ENCODE measurements around the gene MMP17.
A peak's percentile ranks its signal among the peaks of the same experiment; 100 is the strongest.

Gene MMP17

GRCh38 chr12:131830914-131831571 lies 2.9 kb downstream of the MMP17 start:
- no peak for DNase-seq (ENCODE audit: low spot score)

GRCh38 chr12:131831635-131832041 lies 3.4 kb downstream of the MMP17 start:
- DNase-seq (ENCODE audit: low spot score): peak; percentile 67

DNA sequence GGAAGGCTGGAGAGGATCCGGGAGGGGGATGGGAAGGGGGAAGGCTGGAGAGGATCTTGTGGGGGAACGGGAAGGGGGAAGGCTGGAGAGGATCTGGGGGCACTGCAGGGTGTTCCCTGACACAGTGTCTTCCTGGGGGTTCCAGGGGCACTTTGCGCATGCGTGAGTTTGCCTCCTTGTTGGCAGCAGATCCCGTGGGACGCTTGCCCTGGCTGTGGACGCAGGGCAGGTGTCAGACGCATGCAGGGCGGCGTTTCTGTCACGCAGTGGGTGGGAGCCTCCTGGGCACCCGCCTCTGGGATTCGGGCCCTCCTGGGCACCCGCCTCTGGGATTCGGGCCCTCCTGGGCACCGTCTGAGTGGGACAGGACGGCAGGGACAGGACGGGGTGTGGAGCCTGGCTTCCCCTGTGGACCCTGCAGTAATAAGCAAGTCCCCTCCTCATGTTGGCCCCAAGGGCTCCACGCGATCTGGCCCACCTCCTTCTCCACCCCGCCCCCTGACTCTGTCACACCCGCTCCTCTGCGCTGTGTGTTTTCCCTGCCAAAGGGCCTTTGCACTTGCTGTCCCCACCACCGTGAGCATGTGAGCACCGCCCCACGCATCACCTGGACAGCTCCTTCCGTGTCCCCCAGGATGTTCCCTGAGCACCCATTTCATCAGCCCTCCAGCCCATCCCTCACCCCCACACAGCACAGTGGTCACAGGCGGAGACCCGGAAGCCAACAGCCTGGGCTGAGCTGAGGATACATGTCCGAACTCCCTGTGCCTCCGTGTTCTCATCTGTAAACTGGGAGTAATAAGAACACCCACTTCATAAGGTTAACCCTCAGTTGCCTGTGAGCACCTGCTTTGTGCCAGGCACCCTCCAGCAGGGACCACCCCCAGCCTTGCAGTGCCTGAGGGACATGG lies 4.4 kb downstream of the MMP17 start:
- peak; percentile 59 for DNase-seq (ENCODE audit: low spot score)

DNA sequence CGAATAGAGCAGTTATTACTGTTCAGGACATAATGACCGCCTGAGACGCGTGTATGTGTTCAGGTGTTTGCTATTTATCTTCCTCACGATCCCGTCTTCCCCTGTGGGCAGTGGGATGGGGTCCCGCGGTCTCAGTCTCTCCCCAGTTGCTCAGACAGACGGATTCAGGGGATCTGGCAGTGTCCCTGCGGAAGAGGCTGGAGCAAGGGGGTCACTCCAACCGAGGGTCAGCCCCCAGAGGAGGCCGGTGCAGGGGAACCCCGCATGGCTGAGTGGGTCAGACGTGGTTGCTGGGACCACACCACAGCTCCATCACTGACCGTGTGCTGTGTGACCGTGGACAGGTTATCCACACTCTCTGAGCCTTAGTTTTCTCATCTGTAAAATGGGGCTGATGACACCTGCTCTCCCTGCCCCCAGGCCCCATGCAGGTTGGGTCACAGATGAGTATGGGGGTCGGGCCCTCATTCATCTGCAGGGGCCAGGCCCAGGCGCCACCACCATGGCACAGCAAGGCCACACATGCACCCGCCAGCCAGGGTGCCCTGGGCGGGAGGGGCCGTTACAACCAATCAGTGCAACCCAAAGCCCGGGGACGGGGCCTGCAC lies 5.2 kb downstream of the MMP17 start:
- no peak for DNase-seq (ENCODE audit: low spot score)

- DNase-seq (ENCODE audit: low spot score): peak; percentile 71
Observed at GRCh38 chr12:131833896-131834641, 5.9 kb downstream of the MMP17 start.

GRCh38 chr12:131834798-131835615 lies 6.8 kb downstream of the MMP17 start:
- DNase-seq (ENCODE audit: low spot score): no peak

GRCh38 chr12:131835616-131836171 lies 7.5 kb downstream of the MMP17 start:
- DNase-seq (ENCODE audit: low spot score): no peak

DNA sequence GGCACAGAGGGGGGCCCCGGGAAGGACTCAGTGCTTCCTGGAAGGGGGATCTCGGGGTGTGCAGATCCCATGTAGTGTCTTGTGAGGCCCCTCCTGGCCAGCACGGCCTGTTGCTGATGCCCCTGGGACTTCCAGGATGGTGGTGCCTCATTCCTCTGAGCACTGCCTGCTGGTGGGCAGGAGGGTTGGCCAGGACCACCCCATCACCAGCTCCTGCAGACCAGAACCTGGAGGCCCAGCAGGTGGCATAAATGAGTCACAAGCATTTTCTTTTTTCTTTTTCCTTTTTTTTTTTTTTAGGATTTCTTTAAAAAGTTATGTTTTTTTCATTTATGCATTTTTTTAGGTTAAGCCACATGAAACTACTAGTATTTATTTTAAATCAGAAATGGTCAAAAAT lies 8.0 kb downstream of the MMP17 start:
- no peak for DNase-seq (ENCODE audit: low spot score)

GRCh38 chr12:131836714-131837397 lies 8.7 kb downstream of the MMP17 start:
- no peak for DNase-seq (ENCODE audit: low spot score)

DNA sequence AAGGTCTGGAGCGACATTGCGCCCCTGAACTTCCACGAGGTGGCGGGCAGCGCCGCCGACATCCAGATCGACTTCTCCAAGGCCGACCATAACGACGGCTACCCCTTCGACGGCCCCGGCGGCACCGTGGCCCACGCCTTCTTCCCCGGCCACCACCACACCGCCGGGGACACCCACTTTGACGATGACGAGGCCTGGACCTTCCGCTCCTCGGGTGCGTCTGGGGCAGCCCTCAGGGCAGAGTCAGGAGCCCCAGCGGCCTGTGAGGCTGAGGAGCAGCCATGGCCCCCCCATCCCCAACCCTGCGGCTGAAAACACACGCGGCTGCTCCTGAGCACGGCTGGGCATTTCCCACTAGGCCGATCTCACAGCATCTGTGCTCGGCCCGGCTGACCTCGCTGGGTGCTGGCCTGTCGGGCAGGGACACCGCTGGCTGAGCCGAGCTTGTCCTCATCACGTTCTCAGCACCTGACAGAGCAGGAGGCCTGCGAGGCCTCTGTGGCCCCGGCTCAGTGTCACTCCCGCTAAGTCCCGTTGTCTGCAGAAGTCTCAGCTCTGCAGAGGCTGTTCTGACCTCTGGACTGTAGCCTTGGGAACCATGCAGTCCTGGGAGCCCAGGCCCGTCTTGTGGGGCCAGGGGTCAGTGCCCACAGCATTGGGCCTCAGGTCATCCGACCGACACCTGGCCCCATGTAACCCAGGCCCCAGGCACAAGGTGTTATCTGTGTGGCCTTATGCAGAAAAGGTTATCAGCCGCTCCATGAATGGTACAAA lies 12.6 kb downstream of the MMP17 start:
- DNase-seq (ENCODE audit: low spot score): no peak

- no peak for DNase-seq (ENCODE audit: low spot score)
Observed at GRCh38 chr12:131841547-131841946, 13.4 kb downstream of the MMP17 start.

GRCh38 chr12:131842169-131842568 lies 14.0 kb downstream of the MMP17 start:
- no peak for DNase-seq (ENCODE audit: low spot score)

- DNase-seq (ENCODE audit: low spot score): no peak
Observed at GRCh38 chr12:131843527-131843926, 15.3 kb downstream of the MMP17 start.

DNA sequence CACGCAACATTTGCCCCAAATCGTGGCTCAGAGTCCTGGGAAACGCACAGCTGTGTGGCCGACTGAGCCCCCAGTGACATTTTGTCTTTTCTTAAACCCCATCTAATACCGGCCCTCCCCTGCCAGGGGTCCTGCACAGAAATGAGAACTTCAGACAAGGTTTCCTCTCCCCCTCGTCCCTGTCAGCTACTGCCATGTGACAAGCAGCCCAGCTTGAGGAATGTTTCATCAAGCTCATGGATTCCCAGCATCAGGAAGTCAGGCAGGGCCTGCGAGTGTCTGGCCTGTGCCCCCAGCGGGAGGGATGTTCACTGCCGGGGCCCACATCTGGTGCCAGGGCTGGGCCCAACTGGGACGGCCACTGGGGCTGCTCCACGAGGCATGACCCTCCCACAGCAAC lies 15.9 kb downstream of the MMP17 start:
- DNase-seq (ENCODE audit: low spot score): no peak

GRCh38 chr12:131844656-131845055 lies 16.5 kb downstream of the MMP17 start:
- DNase-seq (ENCODE audit: low spot score): no peak

GRCh38 chr12:131845121-131845520 lies 16.9 kb downstream of the MMP17 start:
- no peak for DNase-seq (ENCODE audit: low spot score)

DNA sequence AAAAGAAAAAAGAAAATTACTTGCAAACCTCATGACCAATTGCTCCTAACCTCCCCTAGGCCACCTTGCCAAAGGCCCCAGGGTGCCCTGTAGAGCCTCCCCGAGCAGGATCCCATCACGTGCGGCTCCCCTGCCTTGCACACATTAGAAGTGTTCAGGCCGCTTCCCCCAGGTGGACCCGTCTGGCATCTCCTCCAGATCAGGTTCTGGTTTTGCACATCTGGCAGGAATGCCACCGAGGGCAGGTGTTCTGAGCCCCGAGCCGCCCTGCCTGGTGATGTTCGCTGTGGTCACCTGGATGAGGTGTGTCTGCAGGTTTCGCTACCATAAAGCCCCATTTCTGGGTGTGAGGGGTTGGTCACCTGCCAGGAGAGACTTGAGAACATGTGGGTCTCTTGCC lies 19.3 kb downstream of the MMP17 start:
- no peak for DNase-seq (ENCODE audit: low spot score)

DNA sequence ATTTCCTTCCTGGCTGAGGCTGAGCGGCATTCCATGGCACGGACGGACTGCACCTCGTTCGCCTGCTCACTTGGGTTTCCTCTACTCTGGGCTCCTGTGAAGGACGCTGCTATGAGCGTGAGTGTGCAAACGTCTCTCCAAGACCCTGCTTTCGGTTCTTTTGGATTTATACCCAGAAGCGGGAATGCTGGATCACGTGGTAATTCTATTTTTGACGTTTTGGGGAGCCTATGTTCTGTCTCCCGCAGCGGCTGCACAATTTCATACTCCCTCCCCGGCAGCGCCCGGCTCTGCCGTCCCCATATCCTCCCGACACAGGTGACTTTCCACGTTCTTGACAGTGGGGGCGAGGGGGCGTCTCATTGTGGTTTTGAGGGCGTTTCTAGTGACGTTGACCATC lies 20.6 kb downstream of the MMP17 start:
- DNase-seq (ENCODE audit: low spot score): no peak

- no peak for DNase-seq (ENCODE audit: low spot score)
Observed at GRCh38 chr12:131849700-131850553, 21.7 kb downstream of the MMP17 start.

All from Ammon's horn (tissue), 1 donor.